Endothelial cell of umbilical vein (primary cell): Measurements from ENCODE around the gene GALNT17. TPM values are rescaled to one million over a fixed set of nuclear protein-coding genes. Genes with fewer than 3 reads are reported as not detected.

Experiments used
- BruUV-seq: library from RNA; stranded (reverse); fragments of 400-500 nt; replicated peaks from 2 replicates; lab custom pipeline; 2021; lab: Mats Ljungman, UMichigan
- CTCF ChIA-PET: fragments of 300-600, 350-600 bp; sonication (Branson Sonifier 250); formaldehyde crosslinking; loops from one replicate; lab custom pipeline; 2021; ENCODE audit warnings: antibody characterized with exemption, inconsistent platforms; lab: Charles Lee
- POLR2A ChIA-PET: fragments of 300-600, 350-600 bp; sonication (Branson Sonifier 250); formaldehyde crosslinking; loops from one replicate; lab custom pipeline; 2021; ENCODE audit warnings: antibody characterized with exemption, inconsistent platforms; lab: Charles Lee
- DNase-seq: peaks from one replicate; pipeline ENCODE4 v3.0.0-alpha.2; 2011; ENCODE audit warnings: low read depth, low spot score
- FAIRE-seq: peaks from 2 replicates; lab custom pipeline; 2011; peaks lifted over from hg19 to GRCh38; lab: Jason Lieb, UNC
- H2AFZ ChIP-seq: 2 replicates; pipeline ENCODE4 v1.6.0; 2012; ENCODE audit warnings: low read depth, low read length, control low read depth, inconsistent platforms
- H3K27ac ChIP-seq: 2 replicates; pipeline ENCODE4 v1.5.1; 2011; ENCODE audit warnings: low read depth, mild to moderate bottlenecking, control low read depth, low read length, moderate library complexity; ENCODE audit not compliant: insufficient read depth
- H3K27me3 ChIP-seq, 2 experiments: 2 replicates each; pipeline versions ENCODE4 v1.6.0 to v1.6.1; 2011; ENCODE audit warnings: low read length in 2 of 2, mixed read lengths in 1 of 2; ENCODE audit not compliant: control insufficient read depth in 2 of 2, insufficient read depth in 2 of 2
- H3K36me3 ChIP-seq, 2 experiments: 2 replicates in 1 of 2; 3 replicates in 1 of 2; pipeline ENCODE4 v1.5.1; 2011; ENCODE audit warnings: low read length in 2 of 2, mild to moderate bottlenecking in 1 of 2, moderate library complexity in 1 of 2; ENCODE audit not compliant: control insufficient read depth in 2 of 2, insufficient read depth in 2 of 2; ENCODE audit errors: extremely low read depth in 1 of 2
- H3K4me1 ChIP-seq: 3 replicates; pipeline ENCODE4 v1.5.1; 2011; ENCODE audit warnings: mild to moderate bottlenecking, low read length; ENCODE audit not compliant: control insufficient read depth, insufficient read depth; ENCODE audit errors: extremely low read depth
- H3K4me2 ChIP-seq: 2 replicates; pipeline ENCODE4 v1.6.1; 2011; ENCODE audit warnings: low read length, control low read depth, mixed read lengths; ENCODE audit not compliant: insufficient read depth
- H3K4me3 ChIP-seq, 3 experiments: fragments of 200-600 bp in 1 of 3; sonication (generic), shearing (Covaris generic) in 1 of 3; replicated peaks in 1 of 3; 2 replicates each; pipeline ENCODE4 v1.5.1; 2011 to 2016; ENCODE audit warnings: control low read depth in 3 of 3, low read length in 3 of 3, mild to moderate bottlenecking in 2 of 3, inconsistent platforms in 1 of 3, low read depth in 1 of 3, moderate library complexity in 1 of 3; ENCODE audit not compliant: insufficient read depth in 1 of 3
- H3K79me2 ChIP-seq: 2 replicates; pipeline ENCODE4 v1.6.0; 2012; ENCODE audit warnings: low read length, inconsistent platforms; ENCODE audit not compliant: control insufficient read depth, insufficient read depth
- H3K9ac ChIP-seq: replicated peaks from 2 replicates; pipeline ENCODE3; 2011; ENCODE audit warnings: low read length, control low read depth; ENCODE audit not compliant: insufficient read depth; ENCODE audit errors: extremely low read depth
- H3K9me1 ChIP-seq: replicated peaks from 3 replicates; pipeline ENCODE4 v1.6.0; 2011; ENCODE audit warnings: mild to moderate bottlenecking, low read length; ENCODE audit not compliant: control insufficient read depth, insufficient read depth; ENCODE audit errors: extremely low read depth
- H3K9me3 ChIP-seq: replicated peaks from 2 replicates; pipeline ENCODE4 v1.5.1; 2012; ENCODE audit warnings: low read length, inconsistent platforms; ENCODE audit not compliant: control insufficient read depth, insufficient read depth
- H4K20me1 ChIP-seq: replicated peaks from 2 replicates; pipeline ENCODE3; 2011; ENCODE audit warnings: mild to moderate bottlenecking, low read length; ENCODE audit not compliant: control insufficient read depth, insufficient read depth; ENCODE audit errors: extremely low read depth
- EZH2 ChIP-seq: IDR thresholded peaks from 2 replicates; pipeline ENCODE4 v1.6.1; 2012; ENCODE audit warnings: borderline replicate concordance, low read depth, mild to moderate bottlenecking, moderate library complexity, low read length, inconsistent platforms; ENCODE audit not compliant: severe bottlenecking
- FOS ChIP-seq: IDR thresholded peaks from 2 replicates; pipeline ENCODE4 v1.6.1; 2011; ENCODE audit warnings: mild to moderate bottlenecking, low read length, moderate library complexity, borderline replicate concordance; ENCODE audit not compliant: insufficient read depth
- GATA2 ChIP-seq: IDR thresholded peaks from 2 replicates; pipeline ENCODE4 v1.7.0; 2011; ENCODE audit warnings: low read depth, mild to moderate bottlenecking, moderate library complexity, mixed read lengths, low read length; ENCODE audit not compliant: insufficient read length, insufficient read depth
- JUN ChIP-seq: IDR thresholded peaks from 2 replicates; pipeline ENCODE4 v1.6.1; 2011; ENCODE audit warnings: borderline replicate concordance, low read depth; ENCODE audit not compliant: insufficient read length, insufficient read depth
- MYC ChIP-seq: IDR thresholded peaks from one replicate; pipeline ENCODE4 v1.6.1; 2011; ENCODE audit warnings: mild to moderate bottlenecking, low read depth, low read length
- POLR2A ChIP-seq: IDR thresholded peaks from 2 replicates; pipeline ENCODE4 v1.6.1; 2012; ENCODE audit warnings: low read depth, mild to moderate bottlenecking, control low read depth, low read length
- POLR2AphosphoS5 ChIP-seq: IDR thresholded peaks from 2 replicates; pipeline ENCODE4 v1.6.1; 2012; ENCODE audit warnings: low read depth, mild to moderate bottlenecking, control low read depth, low read length, moderate library complexity; ENCODE audit not compliant: insufficient read depth
- dilution Hi-C: fragments of 300-500 bp; cut with MboI; formaldehyde crosslinking; loops from one replicate; pipeline ENCODE4 v1.15.0; 2019; ENCODE audit warnings: low sequenced_read_pairs; ENCODE audit not compliant: extremely low pct_ligation_motif_present
- intact Hi-C: fragments of 100-400 bp; cut with micrococcal nuclease; formaldehyde crosslinking; loops from one replicate; pipeline ENCODE4 v1.10.0; 2022
- polyA plus RNA-seq, 4 experiments: library from polyadenylated mRNA; depleted of rRNA in 3 of 4; stranded (reverse) in 3 of 4; unstranded in 1 of 4; fragments of >200 nt; gene quantifications; 2 replicates each; pipeline versions ENCODE4 v1.2.1 to v1.2.3, GENCODE V29; 2011 to 2012; ENCODE audit warnings: missing spikeins in 1 of 4
- total RNA-seq: library from RNA; stranded (reverse); gene quantifications from 2 replicates; pipeline ENCODE4 v1.2.3, GENCODE V29; 2021
- TF ChIP-seq, protein P1 (sequence below): IDR thresholded peaks from 2 replicates; pipeline ENCODE4 v1.6.1; 2011; ENCODE audit not compliant: insufficient read depth, insufficient read length
- TF ChIP-seq, protein P2 (sequence below), 2 donors: IDR thresholded peaks; 1 replicate in 1 of 2; 2 replicates in 1 of 2; pipeline ENCODE4 v1.5.1; 2011; ENCODE audit warnings: low read length in 2 of 2, mild to moderate bottlenecking in 2 of 2, moderate library complexity in 2 of 2, control low read depth in 1 of 2, inconsistent platforms in 1 of 2, low read depth in 1 of 2; ENCODE audit not compliant: insufficient read depth in 1 of 2; ENCODE audit errors: extremely low read depth in 1 of 2

GALNT17 gene
- total and polyA plus RNA-seq, 2 donors (not counting 3 experiments of a cell fraction or from before 2014, with no cell fraction given): not detected

DNA sequence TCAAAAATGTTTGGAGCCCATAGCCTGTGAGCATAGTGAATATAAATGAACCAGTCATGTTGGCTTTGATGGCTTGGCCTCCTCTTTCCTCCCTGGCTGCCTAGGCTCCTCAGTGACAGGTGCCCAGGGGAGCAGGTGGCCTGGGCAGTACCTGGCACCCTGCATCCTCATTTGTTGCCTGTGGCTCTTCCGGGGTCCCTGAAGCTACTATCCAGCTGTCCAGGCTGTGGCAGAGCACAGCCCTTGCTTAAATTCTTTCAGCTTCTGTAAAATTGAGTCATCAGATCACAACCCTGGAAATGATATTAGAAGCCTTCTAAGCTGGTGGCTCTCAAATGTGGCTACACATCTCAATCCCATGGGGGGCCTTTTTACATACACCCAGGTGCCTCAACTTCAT lies 525.4 kb downstream of the GALNT17 start:
- Histone ChIP-seq H3K4me1 (no peaks in the 10 kb centered on the region), H3K79me2 (no peaks in the 10 kb centered on the region), H3K9me1 (no peaks in the 10 kb centered on the region), H2AFZ (no peak overlapping the region), H3K27ac (no peak overlapping the region), H3K9ac (no peak overlapping the region), H3K9me3 (peaks cover 21% of the 10 kb centered on the region), H3K4me2 (no peak overlapping the region), H3K4me3 (no peak overlapping the region), H3K36me3 (no peaks in the 10 kb centered on the region), H4K20me1 (no peaks in the 10 kb centered on the region), H3K27me3 (no peaks in the 10 kb centered on the region)
- no peak for TF ChIP-seq JUN
- TF ChIP-seq EZH2: no peak
- no peak for TF ChIP-seq FOS
- TF ChIP-seq POLR2A: no peak
- TF ChIP-seq, protein P1, sequence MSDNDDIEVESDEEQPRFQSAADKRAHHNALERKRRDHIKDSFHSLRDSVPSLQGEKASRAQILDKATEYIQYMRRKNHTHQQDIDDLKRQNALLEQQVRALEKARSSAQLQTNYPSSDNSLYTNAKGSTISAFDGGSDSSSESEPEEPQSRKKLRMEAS: no peak
- CTCF ChIA-PET: no interaction called here
- intact Hi-C loops: no loop called here
- no TSS peak for BruUV-seq
- dilution Hi-C loops: no loop called here
- POLR2A ChIA-PET: no interaction called here
- no peak for FAIRE-seq
- no peak for DNase-seq

DNA sequence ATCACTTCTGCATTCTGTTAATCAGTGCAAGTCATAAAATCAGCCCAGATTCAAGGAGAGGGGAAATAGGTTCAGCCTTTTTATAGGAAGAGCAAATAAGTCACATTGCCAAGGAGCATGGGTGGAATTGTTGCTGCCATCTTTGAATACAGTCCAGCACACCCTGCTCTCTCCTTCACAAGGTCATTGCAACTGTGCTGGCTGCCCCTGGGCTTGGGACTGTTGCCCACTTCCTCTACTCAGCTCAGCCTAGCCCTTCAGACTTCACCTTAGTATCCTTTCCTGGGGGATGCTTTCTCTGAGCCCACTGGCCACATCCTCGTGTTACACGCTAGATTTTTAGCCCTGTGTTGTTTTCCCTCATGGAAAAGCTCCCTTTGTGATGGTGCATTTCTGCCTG lies 527.7 kb downstream of the GALNT17 start:
- POLR2A ChIA-PET: no interaction called here
- no TSS peak for BruUV-seq
- H3K9me1 ChIP-seq: no peaks in the 10 kb centered on the region
- H3K9me3 ChIP-seq: peaks cover 18% of the 10 kb centered on the region
- TF ChIP-seq EZH2: no peak
- TF ChIP-seq FOS: no peak
- TF ChIP-seq, protein P2, sequence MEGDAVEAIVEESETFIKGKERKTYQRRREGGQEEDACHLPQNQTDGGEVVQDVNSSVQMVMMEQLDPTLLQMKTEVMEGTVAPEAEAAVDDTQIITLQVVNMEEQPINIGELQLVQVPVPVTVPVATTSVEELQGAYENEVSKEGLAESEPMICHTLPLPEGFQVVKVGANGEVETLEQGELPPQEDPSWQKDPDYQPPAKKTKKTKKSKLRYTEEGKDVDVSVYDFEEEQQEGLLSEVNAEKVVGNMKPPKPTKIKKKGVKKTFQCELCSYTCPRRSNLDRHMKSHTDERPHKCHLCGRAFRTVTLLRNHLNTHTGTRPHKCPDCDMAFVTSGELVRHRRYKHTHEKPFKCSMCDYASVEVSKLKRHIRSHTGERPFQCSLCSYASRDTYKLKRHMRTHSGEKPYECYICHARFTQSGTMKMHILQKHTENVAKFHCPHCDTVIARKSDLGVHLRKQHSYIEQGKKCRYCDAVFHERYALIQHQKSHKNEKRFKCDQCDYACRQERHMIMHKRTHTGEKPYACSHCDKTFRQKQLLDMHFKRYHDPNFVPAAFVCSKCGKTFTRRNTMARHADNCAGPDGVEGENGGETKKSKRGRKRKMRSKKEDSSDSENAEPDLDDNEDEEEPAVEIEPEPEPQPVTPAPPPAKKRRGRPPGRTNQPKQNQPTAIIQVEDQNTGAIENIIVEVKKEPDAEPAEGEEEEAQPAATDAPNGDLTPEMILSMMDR (IDR thresholded peaks at IDR 0.05; ENCODE audit: extremely low read depth in 1 of 2, insufficient read depth in 1 of 2, low read depth in 1 of 2, low read length in 2 of 2): no peak
- TF ChIP-seq POLR2A: no peak
- TF ChIP-seq, protein P1: no peak
- TF ChIP-seq JUN: no peak
- TF ChIP-seq POLR2AphosphoS5: no peak
- no peak for TF ChIP-seq GATA2
- no peak for TF ChIP-seq MYC
- H2AFZ ChIP-seq: no peak overlapping the region
- H3K9ac ChIP-seq: no peak overlapping the region
- no peaks in the 10 kb centered on the region for H3K27me3 ChIP-seq
- H3K27ac ChIP-seq: no peak overlapping the region
- intact Hi-C loops (no loop called here), dilution Hi-C loops (no loop called here)
- no peaks in the 10 kb centered on the region for H4K20me1 ChIP-seq
- H3K4me1 ChIP-seq: no peaks in the 10 kb centered on the region
- no peak overlapping the region for H3K4me3 ChIP-seq
- H3K36me3 ChIP-seq: no peaks in the 10 kb centered on the region
- FAIRE-seq (no peak), DNase-seq (no peak)
- H3K4me2 ChIP-seq: no peak overlapping the region
- CTCF ChIA-PET: no interaction called here
- H3K79me2 ChIP-seq: no peaks in the 10 kb centered on the region
